ENCODE data around the gene TMEM255B.
A peak's percentile ranks its signal among the peaks of the same experiment; 100 is the strongest.

TMEM255B gene

DNA sequence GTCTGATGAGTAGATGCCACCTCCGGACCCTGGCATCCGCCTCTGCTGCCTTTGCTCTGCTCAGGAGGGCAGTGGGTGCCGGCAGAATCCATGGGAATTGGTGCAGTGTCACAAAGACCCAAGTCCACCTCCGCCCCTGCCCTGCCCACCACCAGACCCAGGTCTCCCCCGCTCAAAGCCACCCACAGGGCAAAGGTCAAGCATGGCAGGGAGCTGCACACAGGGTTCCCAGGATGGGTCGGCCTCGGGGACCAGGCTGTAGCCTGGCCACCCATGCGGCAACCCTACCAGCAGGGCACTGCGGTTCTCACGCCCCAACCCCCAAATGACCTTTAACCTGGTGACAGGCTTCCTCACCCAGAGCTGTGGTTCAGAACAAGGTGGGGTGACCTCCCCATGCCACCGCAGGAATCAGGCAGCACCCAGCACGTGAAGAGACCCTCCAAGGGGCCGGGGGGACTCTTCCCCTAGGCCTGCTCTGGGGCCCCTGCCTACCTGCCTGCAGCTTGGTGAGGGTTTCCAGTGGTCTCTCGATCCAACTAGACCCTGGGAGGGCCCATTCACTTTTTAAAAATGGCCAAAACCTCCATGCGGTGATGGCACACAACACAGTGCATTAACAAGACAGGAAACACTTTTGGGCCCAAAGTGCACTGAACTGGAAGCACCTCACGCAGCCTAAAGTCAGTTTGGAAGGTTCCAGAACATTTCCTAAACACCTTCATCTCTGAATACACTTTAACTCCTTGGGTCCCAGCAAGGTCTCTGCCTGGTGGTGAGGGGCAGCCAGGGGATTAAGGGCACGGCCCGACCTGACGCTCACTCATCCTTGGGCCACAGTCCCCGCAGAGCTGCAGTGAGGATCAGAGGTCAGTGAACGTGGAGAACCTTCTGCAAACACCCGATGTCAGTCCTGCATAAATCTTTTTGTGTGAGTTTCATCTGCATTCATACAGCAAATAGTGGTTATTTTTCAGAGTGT lies 93.8 kb downstream of the TMEM255B start:
- DNase-seq, result no peak

DNA sequence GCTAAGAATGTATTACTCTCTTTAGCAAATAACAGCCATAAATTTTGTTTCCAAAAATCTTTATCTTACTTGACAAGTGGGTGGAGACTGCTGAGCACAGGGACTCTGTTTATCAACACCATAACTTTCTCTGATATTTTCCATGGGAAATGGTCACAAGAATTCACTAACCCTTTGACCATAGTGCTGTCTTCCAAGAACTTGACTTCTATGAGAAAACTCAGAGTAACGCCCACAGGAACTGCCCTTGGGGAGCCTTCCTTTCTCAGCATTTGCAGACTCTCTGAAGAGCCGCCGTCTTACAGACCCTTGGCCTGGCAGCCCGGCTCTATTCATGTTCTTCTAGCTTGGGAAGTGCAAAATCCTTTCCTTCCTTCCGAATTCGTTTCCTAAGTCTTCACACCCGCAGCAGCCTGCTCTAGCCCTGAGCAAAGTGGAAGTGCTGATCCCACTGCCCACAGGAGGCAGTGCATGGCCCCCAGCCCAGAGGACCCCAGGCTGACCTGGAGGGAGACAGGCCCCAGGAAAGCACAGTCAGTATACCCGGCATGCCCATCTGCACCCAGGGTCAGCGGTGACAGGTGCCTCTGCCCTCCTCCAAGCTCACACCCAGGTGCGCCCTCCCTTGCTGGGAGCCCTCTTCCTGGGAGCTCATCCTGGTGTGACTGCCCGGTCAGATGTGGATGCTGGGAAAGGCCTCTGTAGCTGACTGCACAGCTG lies 94.7 kb downstream of the TMEM255B start:
- DNase-seq, result no peak

GRCh38 chr13:113854238-113855011 lies 95.4 kb downstream of the TMEM255B start:
- DNase-seq, result peak; percentile 51

GRCh38 chr13:113855012-113855921 lies 96.2 kb downstream of the TMEM255B start:
- DNase-seq, result no peak

GRCh38 chr13:113855931-113856715 lies 97.1 kb downstream of the TMEM255B start:
- DNase-seq, result no peak

- no peak for DNase-seq
These were observed 97.7 kb downstream of the TMEM255B start for GRCh38 chr13:113856716-113857065.

- DNase-seq, result no peak
These were observed 98.6 kb downstream of the TMEM255B start for GRCh38 chr13:113857531-113858195.

DNA sequence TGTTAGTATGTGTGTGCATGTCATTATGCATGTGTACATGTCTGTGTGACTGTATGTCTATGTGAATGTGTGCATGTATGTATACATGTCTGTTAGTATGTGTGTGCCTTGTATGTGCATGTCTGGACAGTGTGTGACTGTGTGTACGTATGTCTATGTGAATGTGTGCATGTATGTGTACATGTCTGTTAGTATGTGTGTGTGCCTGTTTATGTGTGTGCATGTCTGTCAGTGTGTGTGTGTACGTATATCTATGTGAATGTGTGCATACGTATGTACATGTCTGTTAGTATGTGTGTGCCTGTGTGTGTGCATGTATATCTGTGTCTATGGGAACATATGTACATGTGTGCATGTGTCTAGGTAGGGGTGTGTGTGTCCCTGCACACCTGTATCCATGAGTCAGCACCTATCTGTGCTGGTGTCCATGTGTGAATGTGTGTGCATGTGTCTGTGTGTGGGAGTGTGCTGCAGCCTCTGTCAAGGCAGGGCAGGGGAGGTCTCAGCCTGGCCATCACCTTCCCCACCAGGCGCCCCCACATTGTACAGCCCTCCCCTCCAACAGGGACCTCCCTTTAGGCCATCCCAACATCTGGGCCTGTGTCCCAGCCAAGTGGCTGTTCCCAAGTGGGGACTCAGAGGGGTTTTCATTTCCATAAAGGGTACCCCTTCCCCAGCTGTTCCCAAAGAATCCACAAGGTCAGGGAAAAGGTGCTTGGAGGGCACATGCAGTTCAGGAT lies 100.5 kb downstream of the TMEM255B start:
- no peak for DNase-seq

GRCh38 chr13:113860051-113860664 lies 101.1 kb downstream of the TMEM255B start:
- no peak for DNase-seq

DNA sequence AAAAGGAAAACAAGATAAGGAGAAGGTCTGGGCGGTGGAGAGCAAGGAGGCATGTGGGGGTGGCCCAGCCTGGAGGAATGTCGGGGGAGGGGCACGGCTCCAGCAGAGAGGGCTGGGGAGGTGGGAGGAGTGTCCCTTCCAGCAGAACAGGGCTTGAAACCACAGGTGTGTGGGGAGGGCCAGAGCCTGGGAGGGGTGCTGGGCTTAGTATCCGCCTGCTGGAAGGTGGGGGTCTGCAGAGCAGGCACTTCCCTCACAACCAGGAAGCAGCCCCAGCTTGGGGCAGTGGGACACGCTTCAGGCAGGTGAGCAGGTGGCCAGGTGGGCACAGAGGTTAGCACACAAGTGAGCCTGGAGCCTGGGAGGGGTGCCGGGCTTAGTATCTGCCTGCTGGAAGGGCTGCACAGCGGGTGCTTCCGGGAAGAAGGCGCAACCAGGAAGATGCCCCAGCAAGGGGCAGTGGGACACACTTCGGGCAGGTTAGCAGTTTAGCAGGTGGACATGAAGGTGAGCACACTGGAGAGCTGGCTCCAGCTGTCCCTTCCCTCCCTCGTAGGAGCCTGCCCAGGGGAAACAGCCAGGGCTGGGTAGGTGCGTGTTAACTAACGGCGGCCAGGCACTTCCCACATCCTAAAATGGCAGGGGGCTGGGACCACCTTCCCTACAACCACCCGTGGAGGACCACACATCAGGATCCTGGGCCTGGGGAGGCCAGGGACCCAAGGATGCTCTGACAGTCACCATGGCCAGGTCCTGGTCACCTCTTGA lies 101.8 kb downstream of the TMEM255B start:
- DNase-seq, result no peak

DNA sequence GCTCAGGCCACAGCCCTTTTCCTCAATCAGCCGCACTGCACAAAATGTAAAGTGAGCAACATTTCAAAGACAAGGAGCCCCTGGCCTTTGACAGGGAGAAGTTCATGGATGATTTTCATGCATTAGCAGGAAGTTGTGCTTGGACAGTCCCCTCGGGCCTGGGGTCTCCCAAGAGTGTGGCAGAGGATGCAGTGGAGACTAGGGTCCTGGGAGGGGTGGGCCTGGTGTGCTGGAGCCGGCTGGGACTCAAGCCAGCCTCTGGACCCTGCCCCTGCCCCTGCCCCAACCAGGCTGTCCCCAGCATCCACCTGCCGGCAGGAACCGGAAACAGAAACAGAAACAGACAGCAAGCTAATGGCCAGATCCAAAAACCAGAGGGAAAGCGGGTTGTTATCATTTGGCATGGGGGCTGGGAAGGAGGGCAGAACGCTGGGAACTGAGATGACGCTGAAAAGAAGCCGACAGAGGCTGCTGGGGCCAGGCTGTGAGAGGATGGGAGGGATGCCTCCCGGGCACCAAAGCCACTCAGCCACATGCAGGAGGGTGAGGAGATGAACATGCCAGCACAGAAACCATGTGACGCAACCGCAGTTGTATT lies 102.5 kb downstream of the TMEM255B start:
- no peak for DNase-seq

DNA sequence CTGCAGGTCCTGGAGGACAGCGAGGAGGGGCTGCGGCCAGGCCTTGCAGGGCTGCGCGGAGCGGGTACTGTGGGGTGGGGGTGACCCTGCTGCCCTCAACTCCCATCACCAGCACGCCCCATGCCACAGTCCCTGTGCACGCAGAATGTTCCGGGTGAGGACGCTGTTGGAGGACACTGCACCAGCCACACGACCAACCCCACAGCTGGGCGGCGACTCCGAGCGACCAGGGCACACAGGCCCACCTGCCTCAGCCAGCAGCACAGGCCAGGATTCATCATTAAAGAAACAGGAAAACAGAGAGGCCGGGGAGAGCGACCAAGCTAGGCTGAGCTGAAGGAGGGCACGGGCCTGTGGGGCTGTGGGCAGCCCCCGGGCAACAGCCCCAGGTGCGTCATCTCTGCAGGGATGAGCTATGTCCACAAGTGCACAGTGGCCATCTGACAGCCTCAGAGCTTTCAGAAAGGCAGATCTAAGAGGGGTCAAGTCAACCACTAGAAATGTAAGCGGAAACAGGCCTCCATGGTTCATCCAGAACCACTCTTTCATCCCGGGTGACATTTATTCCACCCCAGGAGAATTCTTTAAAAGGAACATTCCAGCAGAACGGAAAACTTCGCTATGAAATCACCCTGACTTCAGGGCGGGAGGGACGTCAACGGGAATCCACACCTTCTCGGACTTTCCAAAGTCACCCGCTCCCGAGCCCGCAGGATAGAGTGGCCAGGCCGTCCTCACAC lies 103.3 kb downstream of the TMEM255B start:
- DNase-seq, result no peak

- peak; percentile 37 for DNase-seq
These were observed 104.0 kb downstream of the TMEM255B start for GRCh38 chr13:113862931-113863523.

- DNase-seq, result peak; percentile 38
These were observed 104.7 kb downstream of the TMEM255B start, which contains the start of gene GAS6 for GRCh38 chr13:113863524-113864272. GAS6 (minus strand) TSS chr13:113864076; CDS start chr13:113863920, 156 bp downstream.

DNA sequence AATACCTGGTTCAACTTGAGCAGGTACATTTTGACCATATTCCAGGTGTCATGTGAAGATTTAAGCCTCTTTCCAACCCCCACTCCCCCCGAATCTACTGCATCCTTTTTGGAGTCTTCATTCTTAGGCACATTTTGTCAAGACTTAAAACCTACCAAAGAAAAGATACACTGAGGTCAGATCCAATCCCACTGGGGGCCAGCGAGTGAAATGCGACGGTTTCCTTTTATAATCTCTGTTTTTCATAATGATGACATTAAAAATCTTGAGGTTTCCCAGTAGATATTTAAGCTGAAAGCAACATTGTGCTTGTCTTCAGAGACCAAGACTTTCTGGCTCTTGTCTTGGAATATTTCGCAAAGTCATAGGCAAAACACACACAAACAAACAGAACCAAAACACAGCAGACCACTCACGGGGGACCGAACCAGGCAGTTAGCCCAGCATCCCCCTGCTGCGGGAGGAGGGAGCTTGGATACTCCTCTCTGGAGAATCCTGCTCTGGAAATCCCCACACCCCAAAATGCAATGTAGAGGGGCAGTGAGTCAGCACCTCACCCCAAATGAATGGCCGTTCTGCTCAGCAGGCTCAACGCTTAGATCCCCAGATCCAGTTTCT lies 105.4 kb downstream of the TMEM255B start:
- no peak for DNase-seq

- DNase-seq, result no peak
These were observed 106.4 kb downstream of the TMEM255B start for GRCh38 chr13:113865427-113865826.
